COR-L47 (cell line): ENCODE results near the gene SPSB4.

ENCODE experiments used
- DNase-seq: peaks from one replicate; lab custom pipeline; 2025; lab: John Stamatoyannopoulos, UW

The SPSB4 gene

GRCh38 chr3:141152801-141153678 is 101.9 kb downstream of the SPSB4 start:
- no peak for DNase-seq

- DNase-seq, result no peak
Measured at GRCh38 chr3:141153679-141153966, 102.5 kb downstream of the SPSB4 start.

GRCh38 chr3:141164852-141165251 is 113.7 kb downstream of the SPSB4 start:
- DNase-seq, result no peak

DNA sequence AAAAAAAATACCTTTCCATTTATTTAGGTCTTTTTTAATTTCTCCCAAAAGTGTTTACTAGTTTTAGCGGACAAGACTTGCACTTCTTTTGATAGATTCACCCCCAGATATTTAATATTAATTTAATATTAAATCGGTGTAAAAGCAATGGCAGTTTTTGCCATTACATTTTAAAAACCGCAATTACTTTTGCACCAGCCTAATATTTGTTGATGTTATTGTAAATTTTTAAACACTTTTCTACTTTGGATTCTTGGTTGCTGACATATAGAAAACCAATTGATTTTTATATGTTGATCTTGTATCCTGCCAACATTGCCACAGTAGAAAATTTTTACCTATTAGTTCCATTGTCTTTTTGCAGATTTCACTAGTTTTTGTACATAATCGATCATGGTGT is 116.5 kb downstream of the SPSB4 start:
- no peak for DNase-seq

- no peak for DNase-seq
Measured at GRCh38 chr3:141170678-141171295, 119.6 kb downstream of the SPSB4 start.

GRCh38 chr3:141174674-141175073 is 123.5 kb downstream of the SPSB4 start:
- no peak for DNase-seq

GRCh38 chr3:141176775-141177174 is 125.6 kb downstream of the SPSB4 start:
- DNase-seq, result no peak

DNA sequence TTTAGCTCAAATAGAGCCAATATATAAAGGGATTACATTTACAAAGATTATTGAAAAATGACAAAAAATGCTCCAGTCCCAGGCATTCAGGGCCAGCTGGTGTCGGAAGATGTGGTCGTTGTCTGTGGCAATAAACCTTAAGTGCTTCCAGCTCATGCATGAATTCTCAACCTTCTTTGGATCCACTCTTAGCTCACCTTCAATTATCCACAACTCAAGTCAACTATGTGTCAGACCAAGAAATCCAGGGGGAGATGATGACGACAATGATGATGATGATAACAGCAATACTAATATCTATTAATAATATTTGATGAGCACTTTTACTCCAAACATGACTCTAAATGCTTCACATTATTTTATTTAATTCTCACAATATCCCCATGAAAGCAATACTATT is 126.9 kb downstream of the SPSB4 start:
- no peak for DNase-seq

- DNase-seq, result no peak
Measured at GRCh38 chr3:141178551-141178950, 127.4 kb downstream of the SPSB4 start.

- no peak for DNase-seq
Measured at GRCh38 chr3:141179983-141180382, 128.8 kb downstream of the SPSB4 start.

- no peak for DNase-seq
Measured at GRCh38 chr3:141181196-141181595, 130.0 kb downstream of the SPSB4 start.

DNA sequence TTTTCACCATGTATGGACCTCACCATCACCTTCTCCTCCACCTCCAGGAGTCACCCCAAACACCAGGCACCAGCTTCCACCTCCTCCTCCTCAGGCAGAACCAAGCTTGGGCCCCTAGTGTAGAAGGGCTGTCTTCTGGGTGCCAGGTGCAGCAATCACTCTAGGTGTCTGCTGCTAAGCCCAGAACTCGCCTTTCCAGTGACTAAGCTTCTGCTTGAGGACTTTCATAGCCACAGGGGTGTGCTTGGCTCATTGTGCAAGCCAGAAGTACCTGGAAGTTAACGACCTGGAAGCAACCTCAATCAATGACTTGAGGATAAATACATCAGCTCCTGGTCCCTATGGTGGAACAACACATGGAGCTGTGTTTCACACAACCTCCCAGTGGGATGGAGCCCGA is 130.7 kb downstream of the SPSB4 start:
- DNase-seq, result no peak

DNA sequence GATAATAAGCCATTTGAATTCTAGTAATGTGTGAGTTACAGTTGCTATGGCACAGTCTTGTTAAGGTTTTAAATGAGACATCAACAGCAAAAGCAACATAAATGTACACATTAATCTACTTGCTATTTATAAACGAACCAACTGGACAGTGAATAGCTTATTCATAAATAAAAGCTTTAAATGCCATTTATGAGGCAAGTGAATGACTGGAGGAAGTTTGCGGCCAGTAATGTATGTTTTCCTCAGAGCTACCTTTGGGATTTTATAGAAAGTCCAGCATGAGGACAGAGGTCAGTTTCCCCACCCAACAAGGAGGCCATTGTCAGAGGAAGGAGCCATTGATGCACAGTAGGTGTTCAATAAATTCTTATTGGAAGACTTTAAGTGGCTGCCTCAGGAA is 132.5 kb downstream of the SPSB4 start:
- DNase-seq, result no peak

DNA sequence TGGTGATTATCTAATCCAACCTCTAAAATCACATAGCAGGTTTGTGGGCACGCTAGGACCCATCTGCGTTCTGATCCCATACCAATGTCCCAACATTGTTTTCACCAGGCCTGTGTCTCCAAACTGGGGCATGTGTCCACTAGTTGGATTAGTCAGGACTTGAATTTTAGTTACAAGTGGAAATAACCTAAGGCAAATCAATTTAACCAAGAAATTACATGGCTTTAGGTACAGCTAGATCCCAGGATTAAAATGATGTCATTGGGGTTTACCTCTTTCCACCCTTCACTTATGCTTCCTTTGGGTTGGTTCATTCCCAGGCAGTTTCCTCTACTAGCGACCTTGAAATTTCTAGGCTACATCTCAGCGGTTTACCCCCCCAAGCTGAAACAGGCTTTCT is 133.3 kb downstream of the SPSB4 start:
- DNase-seq, result no peak

DNA sequence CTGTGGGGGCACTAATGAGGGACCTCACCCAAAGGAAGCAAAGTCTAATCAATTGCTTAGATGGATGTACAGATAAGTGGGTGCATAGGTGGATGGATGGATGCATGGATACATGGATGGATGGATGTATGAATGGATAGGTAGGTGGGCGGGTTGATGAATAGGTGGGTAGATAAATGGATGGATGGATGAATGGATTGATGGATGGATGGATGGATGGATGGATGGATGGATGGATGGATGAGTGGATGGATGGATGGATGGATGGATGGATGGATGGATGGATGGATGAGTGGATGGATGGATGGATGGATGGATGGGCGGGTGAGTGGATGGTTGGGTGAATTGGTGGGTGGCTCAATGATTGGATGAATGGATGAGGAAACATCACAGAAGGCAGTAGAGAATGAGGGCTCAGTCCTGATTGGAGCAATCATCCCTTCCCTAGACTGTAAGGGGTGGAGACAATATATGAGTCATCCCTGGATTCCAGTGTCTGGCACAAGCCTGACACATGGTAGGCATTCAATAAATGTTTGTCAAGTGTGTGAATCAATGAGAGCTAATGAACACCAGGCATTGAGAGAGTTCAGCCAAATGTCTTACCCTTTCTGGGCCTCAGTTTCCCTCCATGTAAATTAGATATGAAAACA is 140.1 kb downstream of the SPSB4 start:
- no peak for DNase-seq

DNA sequence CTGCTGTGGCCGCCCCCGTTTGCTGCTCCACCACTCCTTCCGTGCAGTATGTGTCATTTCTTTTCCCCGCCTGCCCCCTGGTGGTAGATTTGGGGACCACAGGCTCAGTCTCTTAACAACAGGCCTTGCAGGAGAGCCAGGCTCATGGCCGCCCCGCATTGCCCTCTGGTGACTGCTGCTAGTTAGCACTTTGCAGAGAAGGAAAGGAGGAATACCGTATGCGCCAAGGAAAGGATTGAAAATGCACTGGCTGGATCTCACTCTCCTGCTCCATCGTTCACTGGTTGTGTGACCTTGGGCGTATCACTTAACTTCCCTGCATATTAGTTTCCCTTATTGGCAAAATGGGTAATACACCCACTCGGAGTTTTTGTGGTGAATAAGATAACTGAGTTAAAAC is 141.2 kb downstream of the SPSB4 start:
- peak; percentile 95 for DNase-seq

DNA sequence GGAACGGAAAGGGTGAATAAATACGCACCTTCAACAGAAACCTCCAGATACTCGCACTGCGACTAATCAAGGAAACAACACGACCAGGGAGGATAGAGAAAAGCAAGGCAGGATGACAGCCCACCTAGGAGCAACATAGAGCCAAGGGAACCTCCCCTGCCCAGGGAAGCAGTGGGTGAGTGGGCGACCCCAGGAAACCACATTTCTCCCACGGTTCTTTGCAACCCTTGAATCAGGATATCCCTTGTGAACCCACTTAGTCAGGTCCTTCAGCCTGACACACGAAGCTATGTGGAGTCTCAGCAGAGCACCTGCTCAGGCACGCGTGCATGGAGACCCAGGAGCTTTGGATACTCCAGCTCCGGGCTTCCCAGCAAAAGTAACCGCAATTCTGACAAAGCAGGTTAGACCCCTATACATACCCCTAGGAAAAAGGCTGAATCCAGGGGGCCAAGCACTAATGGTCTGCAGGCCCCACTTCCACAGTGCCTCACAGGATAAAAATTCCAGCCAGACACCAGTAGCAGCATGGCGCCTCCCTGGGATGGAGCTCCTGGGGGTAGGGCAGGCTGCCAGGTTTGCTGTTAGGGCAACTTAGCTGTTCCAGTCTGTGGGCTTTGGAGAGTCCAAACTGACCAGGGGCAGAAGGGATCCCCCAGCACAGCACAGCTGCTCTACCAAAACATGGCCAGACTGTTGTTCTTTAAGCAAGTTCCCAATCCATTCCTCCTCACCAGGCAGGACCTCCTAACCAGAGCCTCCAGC is 142.1 kb downstream of the SPSB4 start:
- DNase-seq, result no peak
